HG03196 (cell line): ENCODE measurements around the gene ARL8A.
"Not testable (repeated sequence)": the region's sequence is repeated elsewhere in the genome, so short reads cannot be mapped to it uniquely, and the experiment has no call there.

ENCODE experiments used
- ATAC-seq: cut with Tn5 transposase; IDR thresholded peaks from one replicate; pipeline ENCODE4 v1.9.1; 2021; ENCODE audit not compliant: unreplicated experiment

The ARL8A gene

DNA sequence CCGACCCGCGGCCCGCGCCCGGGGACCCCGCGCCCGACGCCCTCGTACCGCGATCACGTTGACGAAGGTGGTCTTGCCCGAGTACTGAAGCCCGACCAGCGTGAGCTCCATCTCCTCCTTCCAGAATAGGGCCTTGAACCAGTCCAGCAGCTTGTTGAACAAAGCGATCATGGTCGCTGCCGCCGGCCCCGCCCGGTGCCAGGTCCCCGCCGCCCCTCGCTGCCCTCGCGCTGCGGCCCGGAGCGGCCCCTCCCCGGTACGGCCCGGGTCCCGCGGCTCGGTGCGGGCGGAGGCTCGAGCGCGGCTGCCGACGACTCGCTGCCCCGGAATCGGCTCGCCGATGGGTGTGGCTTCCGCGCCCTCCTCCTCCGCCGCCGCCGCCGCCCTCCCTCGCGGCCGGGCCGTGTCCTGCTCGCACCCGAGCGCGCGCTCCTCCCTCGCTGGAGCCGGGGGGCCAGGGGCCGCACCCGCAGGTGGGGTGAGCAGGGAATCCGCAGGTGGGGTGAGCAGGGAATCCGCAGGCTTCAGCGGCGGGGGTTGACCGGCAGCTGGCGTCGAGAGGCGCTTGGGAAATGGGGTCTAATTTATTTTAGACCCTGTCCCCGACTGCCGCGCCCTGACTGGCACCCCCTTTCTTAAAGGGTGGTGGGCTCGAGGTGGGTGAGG is at the start of gene ARL8A:
TSS of gene ARL8A (minus strand) at position 336 of the 666 bp plus-strand sequence. CDS start at position 171, 165 bp downstream.
- peak; percentile 47 for ATAC-seq

DNA sequence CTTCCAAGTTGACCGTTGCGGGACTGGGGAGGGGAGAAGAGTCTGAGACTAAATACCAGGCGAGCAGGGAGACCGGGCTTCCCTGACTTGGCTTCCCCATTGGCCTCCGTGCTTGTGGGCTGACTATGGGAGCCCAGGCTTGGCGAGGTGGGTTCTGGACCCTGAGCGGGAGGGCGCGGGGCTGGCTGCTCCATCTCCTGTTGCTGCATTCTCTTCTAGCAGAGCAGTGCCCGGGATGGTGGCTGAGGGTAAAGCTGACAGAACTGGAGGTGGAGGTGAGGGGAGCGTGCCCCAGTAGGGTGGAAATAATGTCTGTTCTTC is 49.8 kb upstream of the ARL8A start:
- ATAC-seq: no peak

DNA sequence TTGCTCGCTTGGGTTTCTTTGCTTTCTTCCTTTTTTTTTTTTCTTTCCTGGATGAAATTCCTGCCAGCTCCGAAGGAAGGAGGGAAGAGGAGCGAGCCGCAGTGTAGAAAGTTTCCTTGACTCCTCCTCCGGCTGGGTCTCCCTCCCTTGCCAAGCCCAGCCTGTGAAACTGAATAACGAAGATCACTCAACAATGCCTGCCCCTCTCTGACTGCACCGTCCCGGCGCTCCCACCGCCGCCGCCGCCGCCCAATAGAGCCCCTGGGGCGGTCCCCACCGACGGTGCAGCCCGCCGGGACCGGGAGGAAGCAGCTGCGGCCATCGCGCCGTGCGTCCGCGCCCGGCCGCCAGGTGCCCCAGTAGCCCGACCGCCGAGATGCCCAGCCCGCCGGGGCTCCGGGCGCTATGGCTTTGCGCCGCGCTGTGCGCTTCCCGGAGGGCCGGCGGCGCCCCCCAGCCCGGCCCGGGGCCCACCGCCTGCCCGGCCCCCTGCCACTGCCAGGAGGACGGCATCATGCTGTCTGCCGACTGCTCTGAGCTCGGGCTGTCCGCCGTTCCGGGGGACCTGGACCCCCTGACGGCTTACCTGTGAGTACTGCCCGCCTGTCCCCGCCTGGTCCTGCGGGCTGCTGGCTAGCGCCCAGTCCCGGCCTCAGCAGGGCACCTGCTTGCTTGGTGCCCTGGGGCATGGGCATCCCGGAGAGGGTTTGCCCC is 49.2 kb upstream of the ARL8A start, which contains the start of gene LGR6:
TSS of gene LGR6 (plus strand) at position 186 of the 714 bp plus-strand sequence. CDS start at position 377, 191 bp downstream.
- no peak for ATAC-seq

DNA sequence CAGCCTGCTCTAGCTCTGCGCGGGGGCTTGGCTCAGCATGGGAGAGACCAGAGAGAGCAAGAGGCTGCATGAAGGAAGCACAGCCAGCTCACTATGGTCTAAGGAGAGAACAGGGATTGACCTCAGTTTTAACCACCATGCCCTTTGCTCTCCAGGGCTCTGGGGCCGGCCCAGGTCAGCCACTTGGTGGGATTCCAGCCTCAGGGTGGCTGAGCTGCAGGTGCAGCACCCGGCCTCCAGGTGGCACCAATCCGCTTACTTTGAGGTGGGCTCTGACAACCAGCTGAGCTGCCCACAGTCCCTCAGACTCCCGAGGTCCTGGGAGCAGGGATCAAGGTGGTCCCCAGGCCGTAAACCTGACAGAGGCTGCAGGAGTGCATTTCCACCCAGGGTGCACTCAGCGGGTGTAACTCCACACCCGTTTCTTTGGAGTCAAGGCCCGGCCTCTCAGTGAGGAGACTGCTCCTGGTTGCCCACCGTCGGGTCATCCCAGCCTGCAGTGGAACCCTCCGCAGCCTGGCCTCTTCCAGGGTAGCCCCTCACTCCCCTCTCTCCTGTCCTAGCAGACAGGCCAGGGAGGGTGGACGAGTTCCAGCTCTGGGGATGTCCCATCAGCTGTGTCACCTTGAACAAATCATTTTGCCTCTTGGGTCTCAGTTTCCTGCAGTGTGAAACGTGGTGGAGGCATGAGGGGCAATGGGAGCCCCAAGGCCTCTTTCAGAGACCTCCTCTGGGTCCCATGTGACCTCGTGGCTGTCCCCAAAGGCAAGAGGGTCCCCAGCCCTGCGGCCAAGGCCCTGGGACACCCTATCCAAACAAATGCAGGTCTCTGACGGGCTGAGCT is 48.5 kb upstream of the ARL8A start:
- ATAC-seq: no peak

DNA sequence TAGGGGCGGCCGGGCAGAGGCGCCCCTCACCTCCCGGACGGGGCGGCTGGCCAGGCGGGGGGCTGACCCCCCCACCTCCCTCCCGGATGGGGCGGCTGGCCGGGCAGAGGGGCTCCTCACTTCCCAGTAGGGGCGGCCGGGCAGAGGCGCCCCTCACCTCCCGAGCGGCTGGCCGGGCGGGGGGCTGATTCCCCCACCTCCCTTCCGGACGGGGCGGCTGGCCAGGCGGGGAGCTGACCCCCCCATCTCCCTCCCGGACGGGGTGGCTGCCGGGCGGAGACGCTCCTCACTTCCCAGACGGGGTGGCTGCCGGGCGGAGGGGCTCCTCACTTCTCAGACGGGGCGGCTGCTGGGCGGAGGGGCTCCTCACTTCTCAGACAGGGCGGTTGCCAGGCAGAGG is 46.9 kb upstream of the ARL8A start:
- not testable (repeated sequence) for ATAC-seq

DNA sequence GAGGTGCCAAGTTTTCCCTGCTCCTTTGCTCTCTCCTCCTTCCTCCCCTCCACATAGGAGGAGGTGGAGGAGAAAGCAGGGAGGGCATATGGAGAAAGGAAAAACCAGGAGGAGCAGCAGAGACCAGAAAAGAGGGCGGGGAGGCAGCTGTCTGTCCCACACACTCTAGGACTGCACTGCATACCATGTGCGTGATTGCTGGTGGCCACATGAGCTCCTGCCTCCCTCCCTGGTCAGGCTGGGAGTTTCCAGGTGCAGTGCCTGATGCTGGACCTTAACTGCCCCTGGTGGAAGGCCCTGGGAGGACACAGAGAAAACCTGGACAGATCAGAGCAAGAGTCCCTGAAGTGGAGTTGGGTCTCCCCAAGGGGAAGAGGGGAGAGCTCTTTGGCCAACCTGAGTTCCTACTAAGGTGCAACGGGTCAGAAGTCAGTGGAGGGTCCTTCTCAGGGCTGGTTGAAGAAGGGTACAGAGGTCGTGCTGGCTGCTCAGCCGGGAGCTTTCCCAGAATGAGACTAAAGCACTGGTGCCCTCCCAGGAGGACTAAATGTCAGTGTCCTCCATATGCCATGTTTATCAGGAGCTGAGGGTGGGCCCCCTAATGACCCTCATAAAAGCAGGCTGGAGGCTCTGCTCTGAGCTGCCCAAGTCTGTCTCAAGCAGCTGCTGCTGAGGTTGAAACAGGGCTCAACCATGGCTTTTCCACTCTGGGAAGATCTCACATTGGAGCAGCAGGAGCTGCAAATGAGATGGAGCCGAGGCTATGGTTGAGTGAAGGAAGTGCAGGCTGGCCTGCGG is 45.6 kb upstream of the ARL8A start:
- no peak for ATAC-seq

DNA sequence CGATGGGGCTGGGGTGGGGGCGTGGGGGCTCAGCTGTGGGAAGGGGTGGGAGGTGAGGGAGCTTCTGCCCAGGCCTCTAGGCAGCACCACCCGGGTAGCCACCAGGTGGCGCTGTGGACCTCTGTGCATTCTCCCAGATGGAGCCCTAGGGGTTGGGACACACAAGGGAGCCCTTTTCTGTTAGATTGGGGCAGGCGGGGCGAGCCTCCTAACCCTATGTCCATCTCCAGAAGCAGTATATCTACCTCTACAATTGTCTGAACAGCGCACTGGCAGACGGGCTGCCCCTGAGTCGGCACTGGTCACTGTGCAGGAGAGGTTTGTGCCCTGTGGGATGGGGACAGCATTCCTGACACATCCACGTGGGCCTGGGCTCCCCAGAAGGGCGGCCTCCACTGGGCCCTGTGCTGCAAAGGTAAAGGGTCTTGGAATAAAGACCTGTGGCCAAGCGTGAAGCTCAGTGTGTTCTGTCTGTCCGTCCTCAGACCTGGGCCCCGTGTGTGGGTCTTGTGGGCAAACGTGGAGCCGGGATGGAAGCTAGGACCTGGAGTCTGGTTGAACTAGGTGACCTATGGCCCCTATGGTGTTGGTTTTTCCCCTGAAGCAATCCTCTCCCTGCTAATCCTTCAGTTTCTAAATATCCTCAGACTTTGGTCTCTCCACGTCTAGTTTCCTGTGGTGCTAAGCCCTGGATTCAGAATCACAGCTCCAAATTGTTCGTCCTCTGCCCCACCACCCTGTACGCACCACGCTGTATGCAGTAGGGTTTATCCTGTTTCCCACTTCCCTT is 44.7 kb upstream of the ARL8A start:
- ATAC-seq: no peak

DNA sequence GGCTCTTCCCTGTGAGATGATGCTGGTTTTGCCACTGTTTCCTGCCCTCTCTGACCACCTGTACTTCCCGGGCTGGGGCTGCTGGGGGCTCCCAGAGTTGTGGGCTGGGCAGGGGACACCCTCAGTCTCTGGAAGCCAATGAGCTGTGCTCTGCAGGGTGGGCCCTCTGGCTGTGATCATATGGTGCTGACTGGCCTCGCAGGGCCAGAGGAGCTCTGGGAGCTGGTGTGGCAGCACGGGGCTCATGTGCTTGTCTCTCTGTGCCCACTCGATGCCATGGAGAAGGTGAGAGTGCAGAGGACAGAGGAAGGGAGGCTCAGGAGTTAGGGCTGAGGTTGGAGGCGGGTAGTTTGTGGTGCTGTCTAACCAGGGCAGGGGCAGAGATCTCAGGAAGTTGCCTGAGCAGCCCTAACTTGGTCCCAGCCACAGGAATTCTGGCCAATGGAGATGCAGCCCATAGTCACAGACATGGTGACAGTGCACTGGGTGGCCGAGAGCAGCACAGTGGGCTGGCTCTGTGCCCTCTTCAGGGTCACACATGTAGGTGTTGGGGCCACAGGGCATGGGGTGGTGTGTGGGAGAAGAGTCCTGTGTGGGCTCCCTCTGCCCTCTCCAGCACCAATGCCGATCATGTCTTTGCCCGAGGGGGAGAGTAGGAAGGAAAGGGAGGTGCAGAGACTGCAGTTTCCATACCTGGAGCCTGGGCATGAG is 43.3 kb upstream of the ARL8A start:
- no peak for ATAC-seq

DNA sequence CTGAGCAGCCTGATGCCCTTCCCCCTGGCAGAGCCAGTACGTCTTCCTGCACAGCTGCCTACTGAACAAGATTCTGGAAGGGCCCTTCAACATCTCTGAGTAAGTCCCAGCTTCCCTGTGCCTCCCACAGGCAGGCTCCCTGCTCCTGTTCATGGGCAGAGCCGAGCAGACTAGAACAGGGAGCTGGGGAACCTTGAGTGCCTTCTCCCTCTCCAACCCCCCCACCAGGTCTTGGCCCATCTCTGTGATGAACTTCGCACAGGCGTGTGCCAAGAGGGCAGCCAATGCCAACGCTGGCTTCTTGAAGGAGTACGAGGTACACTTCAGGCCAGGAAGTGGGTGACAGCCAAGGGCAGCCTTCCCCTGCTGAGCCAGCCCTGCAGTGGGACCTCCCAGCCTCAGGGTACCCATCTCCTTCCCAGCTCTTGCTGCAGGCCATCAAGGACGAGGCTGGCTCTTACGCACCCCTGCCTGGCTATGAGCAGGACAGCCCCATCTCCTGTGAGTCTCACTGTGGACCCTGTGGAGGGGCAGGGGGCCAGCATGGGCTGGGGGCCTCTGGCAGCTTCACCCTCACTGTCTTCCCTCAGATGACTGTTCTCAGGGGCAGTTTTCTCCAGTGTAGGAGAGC is 42.6 kb upstream of the ARL8A start:
- no peak for ATAC-seq

DNA sequence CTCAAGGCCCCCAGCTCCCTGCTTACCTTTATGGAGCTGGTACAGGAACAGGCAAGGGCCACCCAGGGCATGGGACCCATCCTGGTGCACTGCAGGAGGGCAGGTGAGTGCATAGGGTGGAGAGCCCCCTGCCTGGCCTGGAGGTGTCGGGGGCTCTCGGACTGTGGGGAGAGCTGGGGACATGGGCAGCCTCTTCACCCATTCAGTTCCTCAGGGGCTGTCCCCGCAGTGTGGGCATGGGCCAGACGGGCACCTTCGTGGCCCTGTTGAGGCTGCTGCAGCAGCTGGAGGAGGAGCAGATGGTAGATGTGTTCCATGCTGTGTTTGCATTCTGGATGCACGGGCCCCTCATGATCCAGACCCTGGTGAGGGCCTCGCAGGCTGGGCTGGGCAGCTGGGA is 41.8 kb upstream of the ARL8A start:
- ATAC-seq: no peak

DNA sequence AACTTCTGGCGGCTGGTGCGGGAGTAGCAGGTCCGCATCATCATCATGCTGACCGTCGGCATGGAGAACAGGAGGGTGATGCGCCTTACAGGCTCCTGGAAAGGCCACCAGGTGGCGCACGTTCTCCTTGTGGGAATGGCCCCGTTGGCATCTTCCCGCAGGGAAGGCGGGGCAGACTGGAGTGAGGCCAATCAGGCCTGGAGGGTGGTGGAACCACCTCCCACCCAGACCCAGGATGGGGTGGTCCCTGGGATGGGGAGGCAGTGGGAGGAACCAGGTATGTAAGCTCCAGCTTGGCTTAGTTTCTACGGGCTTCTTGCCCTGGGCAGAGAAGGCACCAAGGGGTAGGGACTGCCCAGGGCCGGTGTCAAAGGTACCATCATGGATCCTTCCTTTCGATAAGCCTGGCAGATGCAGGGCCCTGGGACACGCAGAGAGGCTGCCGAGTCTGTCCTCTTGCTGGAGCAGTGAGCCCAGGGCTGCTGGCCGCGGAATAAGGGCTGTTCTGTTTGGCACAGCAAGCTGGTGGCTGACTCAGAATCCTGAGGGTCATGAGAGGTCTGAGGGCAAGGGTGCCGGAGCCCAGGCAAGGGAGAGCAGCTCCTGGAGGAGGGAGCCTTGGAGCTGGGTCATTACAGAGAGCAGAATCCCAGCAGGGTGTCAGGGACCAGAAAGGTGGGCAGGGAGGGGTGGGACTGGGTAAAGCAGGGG is 40.4 kb upstream of the ARL8A start:
- ATAC-seq: peak; percentile 47

DNA sequence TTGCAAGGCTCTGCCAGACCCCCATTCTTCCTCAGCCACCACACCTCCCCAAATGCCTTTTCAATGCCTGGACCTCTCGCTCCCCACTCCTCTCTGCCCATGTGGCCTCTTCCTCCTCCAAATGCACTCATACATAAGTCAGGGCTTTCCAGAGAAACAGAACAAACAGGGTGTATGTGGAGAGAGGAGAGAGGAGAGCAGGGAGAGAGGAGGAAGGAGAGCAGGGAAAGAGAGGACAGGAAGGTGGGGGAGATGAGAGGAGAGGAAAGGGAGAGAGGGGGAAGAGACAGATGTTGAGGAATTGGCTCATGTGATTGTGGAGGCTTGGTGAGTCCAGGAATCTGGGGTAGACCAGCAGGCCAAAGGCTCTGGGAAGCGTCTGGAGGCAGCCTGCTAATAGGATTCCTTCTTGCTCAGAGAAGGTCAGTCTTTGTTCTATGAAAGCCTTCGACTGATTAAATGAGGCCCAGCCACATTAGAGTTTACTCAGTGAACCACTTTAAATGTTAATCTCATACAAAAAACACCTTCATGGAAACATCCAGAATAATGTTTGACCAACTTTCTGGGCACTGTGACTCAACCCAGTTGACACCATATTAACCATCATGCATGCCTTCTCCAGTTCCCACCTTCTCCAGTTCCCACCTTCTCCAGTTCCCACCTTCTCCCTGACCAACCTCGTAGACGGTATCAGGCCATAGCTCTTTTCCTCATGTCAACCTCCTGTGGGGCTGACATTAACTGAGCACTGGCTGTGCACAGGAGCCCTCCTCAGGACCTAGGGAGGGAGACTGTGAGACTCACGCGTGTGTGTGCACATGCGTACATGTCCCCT is 37.7 kb upstream of the ARL8A start:
- no peak for ATAC-seq

DNA sequence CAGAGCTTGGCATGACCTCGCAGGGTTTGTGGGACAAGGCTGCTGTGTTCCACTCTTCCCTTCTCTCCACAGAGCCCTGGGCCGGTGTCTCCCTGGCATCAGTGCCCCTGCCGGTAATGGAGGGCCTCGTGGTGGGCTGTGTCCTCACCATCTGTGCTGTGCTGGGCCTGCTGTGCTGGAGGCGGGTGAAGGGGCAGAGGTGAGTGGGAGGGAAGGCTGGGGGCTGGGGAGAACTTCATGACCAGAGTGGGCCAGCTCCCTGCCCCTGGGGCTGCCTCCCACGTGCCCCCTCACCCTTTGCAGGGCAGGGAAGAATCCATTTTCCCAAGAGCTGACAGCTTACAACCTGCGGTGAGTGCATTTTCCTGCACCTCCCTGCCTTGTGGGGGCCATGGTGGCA is 37.0 kb upstream of the ARL8A start:
- no peak for ATAC-seq

DNA sequence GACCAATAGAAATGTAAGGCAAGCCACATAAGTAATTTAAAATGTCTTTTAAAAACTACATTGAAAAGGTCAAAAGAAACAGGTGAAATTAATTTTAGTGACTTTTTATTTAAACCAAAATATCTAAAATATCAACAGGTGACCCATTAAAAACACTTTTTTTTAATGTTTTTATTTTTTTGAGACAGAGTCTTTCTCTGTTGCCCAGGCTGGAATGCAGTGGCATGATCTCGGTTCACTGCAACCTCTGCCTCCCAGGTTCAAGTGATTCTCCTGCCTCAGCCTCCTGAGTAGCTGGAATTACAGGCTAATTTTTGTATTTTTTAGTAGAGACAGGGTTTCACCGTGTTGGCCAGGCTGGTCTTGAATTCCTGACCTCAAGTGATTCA is 36.2 kb upstream of the ARL8A start:
- ATAC-seq: not testable (repeated sequence)

DNA sequence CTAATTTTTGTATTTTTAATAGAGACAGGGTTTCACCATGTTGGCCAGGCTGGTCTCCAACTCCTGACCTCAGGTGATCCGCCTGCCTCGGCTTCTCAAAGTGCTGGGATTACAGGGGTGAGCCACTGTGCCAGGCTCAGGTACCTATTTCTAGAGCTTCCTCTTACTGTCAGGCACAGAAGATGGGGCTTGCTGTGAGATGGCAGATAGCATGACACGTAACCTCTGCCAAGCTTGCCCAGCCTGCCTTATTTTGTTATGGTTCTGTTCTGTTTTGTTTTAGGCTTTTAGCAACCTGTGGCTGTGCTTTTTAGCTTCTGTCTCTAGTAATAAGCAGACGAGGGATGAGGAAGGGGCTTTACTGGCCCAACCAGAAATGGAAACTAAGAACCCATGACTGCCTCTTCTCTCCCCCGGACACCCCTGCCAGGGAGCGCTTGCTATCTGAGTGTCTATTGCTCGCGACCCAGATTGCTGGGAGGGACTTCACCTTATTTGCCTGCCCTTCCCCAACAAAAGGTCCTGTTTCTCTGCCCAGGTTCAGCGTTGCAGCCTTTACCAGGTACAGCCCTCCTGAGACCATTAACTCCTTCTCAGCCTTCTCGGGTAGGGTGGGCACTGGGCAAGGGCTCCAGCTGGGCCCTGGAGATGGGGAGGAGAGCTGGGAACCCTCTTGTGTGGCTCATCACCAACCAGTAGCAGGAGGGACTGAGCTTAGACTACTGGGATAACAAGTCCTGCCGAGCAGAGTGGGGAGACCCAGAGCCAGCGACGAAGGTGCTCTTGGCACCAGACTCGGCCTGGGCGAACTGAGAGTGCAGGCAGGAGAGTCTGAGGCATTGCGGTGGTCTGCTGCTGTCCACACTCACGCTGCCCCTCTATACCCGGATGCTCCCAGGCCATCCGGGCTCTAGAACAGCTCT is 35.6 kb upstream of the ARL8A start:
- ATAC-seq: no peak
